ENCODE results near the gene PNMA8C. TPM values are rescaled to one million over a fixed set of nuclear protein-coding genes. Genes with fewer than 3 reads are reported as not detected.
"Not testable (repeated sequence)": the region's sequence is repeated elsewhere in the genome, so short reads cannot be mapped to it uniquely, and the experiment has no call there.

The PNMA8C gene
- total RNA-seq, 1 donor from 2014 or later = not detected

GRCh38 chr19:46384396-46384795 is 44.3 kb downstream of the PNMA8C start:
- Mint-ChIP-seq H3K9me3 (no peaks in the 10 kb centered on the region), H3K4me3 (no peak overlapping the region), H3K27me3 (no peaks in the 10 kb centered on the region), H3K36me3 (ENCODE audit: low read depth) (peaks cover 68% of the 10 kb centered on the region), H3K4me1 (peaks cover 2% of the 10 kb centered on the region), H3K27ac (peak overlapping the region; percentile 24)
- DNase-seq = no peak
- intact Hi-C loops (cut with micrococcal nuclease) = no loop called here

GRCh38 chr19:46383846-46384245 is 44.9 kb downstream of the PNMA8C start:
- H3K4me3 Mint-ChIP-seq = no peak overlapping the region
- no peak for DNase-seq
- H3K27ac Mint-ChIP-seq = no peak overlapping the region
- intact Hi-C loops (cut with micrococcal nuclease) = no loop called here
- no peaks in the 10 kb centered on the region for H3K27me3 Mint-ChIP-seq
- H3K9me3 Mint-ChIP-seq = no peaks in the 10 kb centered on the region
- peaks cover 68% of the 10 kb centered on the region for H3K36me3 Mint-ChIP-seq (ENCODE audit: low read depth)
- H3K4me1 Mint-ChIP-seq = peaks cover 2% of the 10 kb centered on the region

GRCh38 chr19:46383171-46383815 is 45.4 kb downstream of the PNMA8C start:
- Mint-ChIP-seq H3K36me3 (ENCODE audit: low read depth) (peaks cover 68% of the 10 kb centered on the region), H3K4me3 (no peak overlapping the region)
- DNase-seq = no peak

GRCh38 chr19:46381756-46382345 is 46.9 kb downstream of the PNMA8C start:
- H3K9me3 Mint-ChIP-seq = no peaks in the 10 kb centered on the region
- intact Hi-C loops (cut with micrococcal nuclease) = no loop called here
- H3K27ac Mint-ChIP-seq = no peak overlapping the region
- H3K4me1 Mint-ChIP-seq = peaks cover 3% of the 10 kb centered on the region
- H3K36me3 Mint-ChIP-seq (ENCODE audit: low read depth) = peaks cover 67% of the 10 kb centered on the region
- no peak for DNase-seq
- no peak overlapping the region for H3K4me3 Mint-ChIP-seq
- H3K27me3 Mint-ChIP-seq = no peaks in the 10 kb centered on the region

More at GRCh38 chr19:46383171-46383815, 45.4 kb downstream of the PNMA8C start:
- H3K9me3 Mint-ChIP-seq = no peaks in the 10 kb centered on the region
- H3K27ac Mint-ChIP-seq = no peak overlapping the region
- intact Hi-C loops (cut with micrococcal nuclease) = no loop called here
- no peaks in the 10 kb centered on the region for H3K27me3 Mint-ChIP-seq
- H3K4me1 Mint-ChIP-seq = peaks cover 2% of the 10 kb centered on the region

- intact Hi-C loops (cut with micrococcal nuclease) = no loop called here
- no peak overlapping the region for H3K27ac Mint-ChIP-seq
- H3K36me3 Mint-ChIP-seq (ENCODE audit: low read depth) = peaks cover 70% of the 10 kb centered on the region
- no peak overlapping the region for H3K4me3 Mint-ChIP-seq
- peaks cover 3% of the 10 kb centered on the region for H3K4me1 Mint-ChIP-seq
- H3K27me3 Mint-ChIP-seq = no peaks in the 10 kb centered on the region
- no peaks in the 10 kb centered on the region for H3K9me3 Mint-ChIP-seq
- no peak for DNase-seq
Observed at GRCh38 chr19:46381346-46381745, 47.4 kb downstream of the PNMA8C start.

- peaks cover 3% of the 10 kb centered on the region for H3K4me1 Mint-ChIP-seq
- H3K9me3 Mint-ChIP-seq = no peaks in the 10 kb centered on the region
- no peak overlapping the region for H3K4me3 Mint-ChIP-seq
- intact Hi-C loops (cut with micrococcal nuclease) = no loop called here
- DNase-seq = no peak
- no peak overlapping the region for H3K27ac Mint-ChIP-seq
- H3K36me3 Mint-ChIP-seq (ENCODE audit: low read depth) = peaks cover 74% of the 10 kb centered on the region
- no peaks in the 10 kb centered on the region for H3K27me3 Mint-ChIP-seq
Observed at GRCh38 chr19:46380690-46381089, 48.0 kb downstream of the PNMA8C start.

GRCh38 chr19:46378268-46378667 is 50.5 kb downstream of the PNMA8C start:
- peaks cover 62% of the 10 kb centered on the region for H3K36me3 Mint-ChIP-seq (ENCODE audit: low read depth)
- intact Hi-C loops (cut with micrococcal nuclease) = no loop called here
- no peaks in the 10 kb centered on the region for H3K9me3 Mint-ChIP-seq
- H3K27me3 Mint-ChIP-seq = no peaks in the 10 kb centered on the region
- no peak overlapping the region for H3K27ac Mint-ChIP-seq
- DNase-seq = no peak
- H3K4me3 Mint-ChIP-seq = no peak overlapping the region
- peaks cover 3% of the 10 kb centered on the region for H3K4me1 Mint-ChIP-seq

GRCh38 chr19:46376241-46377153 is 52.2 kb downstream of the PNMA8C start:
- H3K27ac Mint-ChIP-seq = no peak overlapping the region
- peaks cover 52% of the 10 kb centered on the region for H3K36me3 Mint-ChIP-seq (ENCODE audit: low read depth)
- peaks cover 12% of the 10 kb centered on the region for H3K4me1 Mint-ChIP-seq
- H3K9me3 Mint-ChIP-seq = no peaks in the 10 kb centered on the region
- DNase-seq = no peak
- no peak overlapping the region for H3K4me3 Mint-ChIP-seq
- intact Hi-C loops (cut with micrococcal nuclease) = no loop called here
- H3K27me3 Mint-ChIP-seq = no peaks in the 10 kb centered on the region

- H3K9me3 Mint-ChIP-seq; DNase-seq; H3K27ac Mint-ChIP-seq; H3K27me3 Mint-ChIP-seq; intact Hi-C loops (cut with micrococcal nuclease); H3K4me3 Mint-ChIP-seq: not testable (repeated sequence)
- peaks cover 48% of the 10 kb centered on the region for H3K36me3 Mint-ChIP-seq (ENCODE audit: low read depth)
- H3K4me1 Mint-ChIP-seq = peaks cover 17% of the 10 kb centered on the region
Observed at GRCh38 chr19:46375476-46376067, 53.2 kb downstream of the PNMA8C start.

Other genes with a start within 250 kb of the PNMA8C start
- gene IGFL1, start 199.2 kb downstream of the PNMA8C start, total RNA-seq = not detected in 2 replicates
- not detected in 2 replicates for gene HIF3A, start 131.9 kb downstream of the PNMA8C start, total RNA-seq
- gene PPP5C, start 81.8 kb downstream of the PNMA8C start, total RNA-seq = 160 and 169 TPM in 2 replicates
- not detected in 2 replicates for gene CCDC8, start 15.4 kb downstream of the PNMA8C start, total RNA-seq
- not detected in 2 replicates for gene PNMA8A, start 42.6 kb upstream of the PNMA8C start, total RNA-seq
- not detected in 2 replicates for gene PNMA8B, start 66.9 kb upstream of the PNMA8C start, total RNA-seq
- gene CALM3, start 172.4 kb upstream of the PNMA8C start, total RNA-seq = 477 and 479 TPM in 2 replicates
- 194 TPM in 2 replicates for gene PTGIR, start 196.2 kb upstream of the PNMA8C start, total RNA-seq
- 13.3 and 14.1 TPM in 2 replicates for gene GNG8, start 207.3 kb upstream of the PNMA8C start, total RNA-seq
- gene DACT3, start 232.2 kb upstream of the PNMA8C start, total RNA-seq = 3.2 and 3.7 TPM in 2 replicates